SK-N-MC (cell line): ENCODE measurements around the gene ANKRD39.

ENCODE experiments used
- EZH2 ChIP-seq: fragments of 200-600 bp; sonication (generic); IDR thresholded peaks from one replicate; pipeline ENCODE4 v1.6.1; 2017; ENCODE audit warnings: antibody characterized with exemption
- FOXP2 ChIP-seq: optimal IDR thresholded peaks from 2 replicates; pipeline ENCODE3; 2011; ENCODE audit warnings: mild to moderate bottlenecking, moderate library complexity; ENCODE audit not compliant: insufficient read depth; ENCODE audit errors: extremely low read length, control extremely low read depth

DNA sequence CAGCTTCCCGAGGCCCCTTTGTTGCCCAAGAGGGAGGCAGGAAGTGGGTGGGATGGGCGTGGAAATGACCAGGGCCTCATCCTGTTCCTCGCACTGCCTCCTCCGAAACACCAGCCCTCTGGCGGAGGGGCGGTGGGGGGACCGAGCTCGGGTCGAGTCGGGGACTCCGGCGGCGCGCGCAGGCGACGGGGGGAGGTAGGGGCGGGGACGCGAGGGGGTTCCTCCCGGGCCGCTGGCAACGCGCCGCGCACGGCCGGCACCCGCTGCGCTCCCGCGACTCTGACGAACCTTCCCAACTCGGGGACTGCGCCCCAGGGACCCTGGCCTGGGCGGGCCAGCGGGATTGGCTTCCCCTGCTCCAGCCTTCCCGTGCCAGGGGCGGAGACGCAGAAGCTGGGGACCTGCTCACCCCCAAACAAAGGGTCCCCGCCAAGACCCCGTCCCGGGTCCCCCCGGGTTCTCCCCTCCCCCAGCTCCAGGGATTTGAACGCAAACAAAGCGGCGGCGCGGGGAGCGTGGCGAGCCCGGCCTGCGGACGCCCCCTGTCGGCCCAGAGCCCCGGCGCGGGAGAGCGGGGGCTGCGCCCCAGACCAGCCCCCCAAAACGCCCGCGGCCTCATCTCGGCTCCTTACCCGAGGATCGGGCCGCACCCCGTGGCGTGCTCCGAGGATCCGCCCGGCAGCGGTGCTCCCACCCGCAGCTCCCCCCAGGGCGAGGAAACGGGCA, 10.9 kb upstream of the ANKRD39 start:
- TF ChIP-seq EZH2 (no peak), FOXP2 (no peak)
